K562 (cell line): Measurements from ENCODE around the gene PHACTR3. TPM values are rescaled to one million over a fixed set of nuclear protein-coding genes. Genes with fewer than 3 reads are reported as not detected.

Experiments
- ATAC-seq: fragments of 200-7000 bp; cut with Tn5 transposase; 3 replicates; pipeline ENCODE4 v1.9.1; 2020; ENCODE audit warnings: moderate library complexity
- BruUV-seq: library from RNA; stranded (reverse); fragments of 400-500 nt; replicated peaks from 2 replicates; lab custom pipeline; 2021; lab: Mats Ljungman, UMichigan
- CTCF ChIA-PET: fragments of 300-600 bp; formaldehyde crosslinking; extraction: SDS; loops from one replicate; lab custom pipeline; 2021; ENCODE audit warnings: low intra/inter-chr PET ratio; lab: Yijun Ruan, JAX
- POLR2A ChIA-PET: fragments of 300-600, 350-650 bp; sonication (Branson Sonifier 250); formaldehyde crosslinking; extraction: SDS; loops from one replicate; lab custom pipeline; 2021; ENCODE audit warnings: antibody characterized with exemption, inconsistent platforms; lab: Yijun Ruan, JAX
- DNase-seq, 4 experiments: peaks; one replicate each; pipeline versions ENCODE4 v3.0.0 to v3.0.0-alpha.2; 2011 to 2018; ENCODE audit warnings: low spot score in 3 of 4, mixed read lengths in 3 of 4; ENCODE audit errors: extremely low read depth in 1 of 4
- FAIRE-seq: peaks from 2 replicates; lab custom pipeline; 2011; peaks lifted over from hg19 to GRCh38; lab: Jason Lieb, UNC
- H2AFZ ChIP-seq: 2 replicates; pipeline ENCODE4 v1.6.0; 2011; ENCODE audit warnings: low read depth, low read length, control low read depth, inconsistent platforms
- H3K27ac ChIP-seq: fragments of 200-600 bp; 3 replicates; pipeline ENCODE4 v1.8.0; 2011; ENCODE audit warnings: low read depth, mild to moderate bottlenecking, control low read depth, inconsistent platforms, low read length, moderate library complexity, mixed read lengths; ENCODE audit errors: extremely low read depth
- H3K27me3 ChIP-seq, 2 experiments: fragments of 300-600 bp in 1 of 2; 2 replicates in 1 of 2; 3 replicates in 1 of 2; pipeline versions ENCODE4 v1.6.0 to v1.8.0; 2011; ENCODE audit warnings: inconsistent platforms in 2 of 2, low read length in 2 of 2, mild to moderate bottlenecking in 1 of 2, mixed read lengths in 1 of 2, moderate library complexity in 1 of 2; ENCODE audit not compliant: control insufficient read depth in 2 of 2, insufficient read depth in 2 of 2
- H3K36me3 ChIP-seq: fragments of 300-600 bp; 3 replicates; pipeline ENCODE4 v1.8.0; 2011; ENCODE audit warnings: mild to moderate bottlenecking, low read length, inconsistent platforms; ENCODE audit not compliant: control insufficient read depth, insufficient read depth
- H3K4me1 ChIP-seq, 2 experiments: fragments of 200-600 bp in 1 of 2; replicated peaks in 1 of 2; 2 replicates in 1 of 2; 3 replicates in 1 of 2; pipeline versions ENCODE4 v1.5.1 to v1.8.0; 2011; ENCODE audit warnings: inconsistent platforms in 2 of 2, low read length in 2 of 2, mild to moderate bottlenecking in 1 of 2, mixed read lengths in 1 of 2, moderate library complexity in 1 of 2; ENCODE audit not compliant: control insufficient read depth in 2 of 2, insufficient read depth in 2 of 2
- H3K4me2 ChIP-seq: 2 replicates; pipeline ENCODE4 v1.6.1; 2011; ENCODE audit warnings: low read length, control low read depth, inconsistent platforms, mixed read lengths; ENCODE audit not compliant: insufficient read depth
- H3K4me3 ChIP-seq: fragments of 200-600 bp; sonication (generic), shearing (Covaris generic); 2 replicates; pipeline ENCODE4 v1.5.1; 2016; ENCODE audit warnings: control low read depth, inconsistent platforms
- H3K79me2 ChIP-seq: fragments of 200-600 bp; 3 replicates; pipeline ENCODE4 v1.8.0; 2011; ENCODE audit warnings: low read length, inconsistent platforms; ENCODE audit not compliant: control insufficient read depth, insufficient read depth
- H3K9ac ChIP-seq, 2 experiments: 2 replicates each; pipeline versions ENCODE4 v1.6.0 to v1.6.1; 2011; ENCODE audit warnings: low read depth in 2 of 2, low read length in 2 of 2, control low read depth in 1 of 2, inconsistent platforms in 1 of 2, mild to moderate bottlenecking in 1 of 2, mixed read lengths in 1 of 2; ENCODE audit not compliant: insufficient read depth in 1 of 2
- H3K9me1 ChIP-seq: one replicate; pipeline ENCODE4 v1.6.0; 2011; ENCODE audit warnings: inconsistent platforms, mild to moderate bottlenecking, low read length, moderate library complexity; ENCODE audit not compliant: control insufficient read depth, insufficient read depth
- H3K9me3 ChIP-seq: replicated peaks from 2 replicates; pipeline ENCODE4 v1.5.1; 2011; ENCODE audit warnings: low read depth, low read length, inconsistent platforms; ENCODE audit not compliant: control insufficient read depth, insufficient read depth
- H4K20me1 ChIP-seq: replicated peaks from 2 replicates; pipeline ENCODE4 v1.6.1; 2011; ENCODE audit warnings: low read length, inconsistent platforms, mixed read lengths; ENCODE audit not compliant: control insufficient read depth, insufficient read depth
- EP300 ChIP-seq: IDR thresholded peaks from 2 replicates; pipeline ENCODE4 v1.6.1; 2012; ENCODE audit warnings: low read length, improper control_type of control experiment
- FUS ChIP-seq: fragments of 200-400 bp; formaldehyde crosslinking; optimal IDR thresholded peaks from 2 replicates; pipeline ENCODE3; 2017; ENCODE audit warnings: low read depth, low read length
- GATAD2B ChIP-seq: fragments of 450-650 bp; IDR thresholded peaks from 2 replicates; pipeline ENCODE4 v1.6.1; 2017; ENCODE audit warnings: mild to moderate bottlenecking, borderline replicate concordance
- HDAC3 ChIP-seq: fragments of 450-650 bp; IDR thresholded peaks from 2 replicates; pipeline ENCODE4 v1.6.1; 2018; ENCODE audit warnings: borderline replicate concordance, mild to moderate bottlenecking, moderate library complexity; ENCODE audit not compliant: partially characterized antibody
- HIVEP1 ChIP-seq: fragments of 250-450 bp; sonication (Bioruptor Pico); IDR thresholded peaks from 2 replicates; pipeline ENCODE4 v1.4.0; 2020; ENCODE audit warnings: mild to moderate bottlenecking
- MAFG ChIP-seq: fragments of 450-650 bp; conservative IDR thresholded peaks from 2 replicates; pipeline ENCODE4 v1.6.1; 2016; ENCODE audit warnings: missing genetic modification characterization, missing compliant biosample characterization
- MAX ChIP-seq: sonication (generic); formaldehyde crosslinking; IDR thresholded peaks from 2 replicates; pipeline ENCODE4 v1.9.0; 2022; ENCODE audit warnings: mild to moderate bottlenecking, missing genetic modification reagents
- PHB2 ChIP-seq: fragments of 450-650 bp; IDR thresholded peaks from 2 replicates; pipeline ENCODE4 v1.6.1; 2017; ENCODE audit warnings: low read depth
- PTBP1 ChIP-seq: fragments of 200-400 bp; formaldehyde crosslinking; IDR thresholded peaks from 2 replicates; pipeline ENCODE4 v1.6.1; 2017; ENCODE audit warnings: low read depth, low read length
- RNF2 ChIP-seq: sonication (generic); IDR thresholded peaks from 2 replicates; pipeline ENCODE4 v1.6.1; 2016
- SP1 ChIP-seq: sonication (generic); formaldehyde crosslinking; IDR thresholded peaks from 2 replicates; pipeline ENCODE4 v1.8.1; 2022; ENCODE audit warnings: mild to moderate bottlenecking, missing genetic modification reagents
- STAT5A ChIP-seq: IDR thresholded peaks from 2 replicates; pipeline ENCODE4 v1.6.1; 2012; ENCODE audit warnings: low read length, inconsistent platforms, borderline replicate concordance
- TSC22D4 ChIP-seq: fragments of 450-650 bp; IDR thresholded peaks from 2 replicates; pipeline ENCODE4 v1.6.1; 2016; ENCODE audit warnings: missing genetic modification characterization, missing biosample characterization, control low read depth
- ZC3H11A ChIP-seq: IDR thresholded peaks from 2 replicates; pipeline ENCODE4 v1.6.1; 2012; ENCODE audit warnings: low read depth, low read length, improper control_type of control experiment
- ZNF146 ChIP-seq: IDR thresholded peaks from one replicate; pipeline ENCODE4 v1.6.1; 2018; ENCODE audit warnings: missing compliant biosample characterization; ENCODE audit not compliant: unreplicated experiment
- ZNF384 ChIP-seq: IDR thresholded peaks from 2 replicates; pipeline ENCODE4 v1.6.1; 2012; ENCODE audit warnings: low read depth, low read length, improper control_type of control experiment
- ZNF408 ChIP-seq: fragments of 250-450 bp; sonication (Bioruptor Pico); IDR thresholded peaks from 2 replicates; pipeline ENCODE4 v1.4.0; 2020; ENCODE audit warnings: low read depth, mild to moderate bottlenecking, moderate library complexity
- ZNF431 ChIP-seq: sonication (generic); formaldehyde crosslinking; IDR thresholded peaks from 2 replicates; pipeline ENCODE4 v1.8.0; 2022; ENCODE audit warnings: mild to moderate bottlenecking, missing genetic modification reagents
- ZNF449 ChIP-seq: fragments of 250-450 bp; sonication (Bioruptor Pico); IDR thresholded peaks from 2 replicates; pipeline ENCODE4 v1.8.0; 2022; ENCODE audit warnings: moderate library complexity, mild to moderate bottlenecking, inconsistent platforms
- WGBS: fragments of 100-300 bp; shearing (Covaris generic); methylation state at CpG from one replicate; pipeline ENCODE4 v1.1.6; 2016; ENCODE audit warnings: low coverage, mixed read lengths; ENCODE audit not compliant: insufficient coverage; ENCODE audit errors: missing lambda C conversion rate; 5-methylcytosine and 5-hydroxymethylcytosine counted together
- in situ Hi-C: fragments of 300-500 bp; cut with MboI; formaldehyde crosslinking; loops from 4 replicates; pipeline ENCODE4 v1.15.0; 2018; ENCODE audit warnings: inconsistent platforms, mixed read lengths
- intact Hi-C: fragments of 100-400 bp; cut with micrococcal nuclease; formaldehyde crosslinking; loops from 2 replicates; pipeline ENCODE4 v1.14.2; 2022
- polyA plus RNA-seq, 8 experiments: library from polyadenylated mRNA; depleted of rRNA in 4 of 8; stranded (reverse) in 5 of 8; unstranded in 3 of 8; fragments of >200 nt; fragmentation: Nextera tagmentation in 2 of 8; fragmentation: Illumina TruSeq in 1 of 8; extraction: Ambion mirVana in 2 of 8; extraction: Trizol in 1 of 8; gene quantifications; 2 replicates each; pipeline versions ENCODE4 v1.2.1 to v1.2.3, GENCODE V29; 2011 to 2014; ENCODE audit warnings: inconsistent platforms in 1 of 8, missing spikeins in 1 of 8
- total RNA-seq, 7 experiments: library from RNA; depleted of rRNA in 6 of 7; stranded (reverse); fragments of >200 nt in 6 of 7; fragmentation: Illumina TruSeq in 2 of 7; extraction: Trizol in 2 of 7; gene quantifications; 2 replicates each; pipeline versions ENCODE4 v1.2.1 to v1.2.3, GENCODE V29; 2011 to 2021; ENCODE audit warnings: low replicate concordance in 1 of 7

The PHACTR3 gene
- total and polyA plus RNA-seq, 9 of the 15 experiments (the other 6 are each of a cell fraction or from before 2014, with no cell fraction given), result not detected

- FAIRE-seq, result no peak
- ChIA-PET POLR2A (interaction anchor here (0.5 kb wide), 1 partner anchor 48 kb away, joined by 3 read pairs; no protein-coding TSS in a partner anchor), CTCF (no interaction called here)
Measured at GRCh38 chr20:59564171-59564570, 40.2 kb upstream of the PHACTR3 start.

GRCh38 chr20:59564943-59565342 lies 39.4 kb upstream of the PHACTR3 start:
- Histone ChIP-seq H3K36me3 (no peaks in the 10 kb centered on the region), H3K27me3 (peaks cover 0 to under 1% of the 10 kb centered on the region in 2 experiments; a peak in 1 of 5 replicates), H3K4me3 (no peak overlapping the region), H3K4me1 (no peaks in the 10 kb centered on the region), H3K9me3 (no peaks in the 10 kb centered on the region), H2AFZ (no peak overlapping the region), H3K79me2 (no peaks in the 10 kb centered on the region), H3K9ac (no peak overlapping the region), H3K9me1 (no peaks in the 10 kb centered on the region), H4K20me1 (no peaks in the 10 kb centered on the region), H3K4me2 (no peak overlapping the region), H3K27ac (no peak overlapping the region)
- intact Hi-C loops (no loop called here), in situ Hi-C loops (no loop called here)
- CTCF ChIA-PET, result no interaction called here
- POLR2A ChIA-PET, result no interaction called here
- FAIRE-seq (no peak), DNase-seq (no peak), ATAC-seq (no peak)
- BruUV-seq, result no TSS peak
- 0% methylated on average over 1 of the region's 1 CpG for WGBS
- TF ChIP-seq ZNF146 (CRISPR knock-in tag) (no peak), FUS (no peak), ZNF449 (no peak), MAX (CRISPR knock-in tag) (no peak), TSC22D4 (no peak), HIVEP1 (CRISPR knock-in tag) (no peak), ZNF408 (CRISPR knock-in tag) (no peak), RNF2 (no peak), GATAD2B (no peak), HDAC3 (no peak), SP1 (no peak), ZNF384 (no peak), MAFG (tag) (no peak), ZNF431 (CRISPR knock-in tag) (no peak), PTBP1 (no peak), ZC3H11A (no peak), PHB2 (no peak)

More at GRCh38 chr20:59564171-59564570, 40.2 kb upstream of the PHACTR3 start:
- BruUV-seq, result no TSS peak
- Histone ChIP-seq H3K27ac (no peak overlapping the region), H3K9me1 (no peaks in the 10 kb centered on the region), H3K36me3 (no peaks in the 10 kb centered on the region), H3K27me3 (peaks cover 0 to 8% of the 10 kb centered on the region in 2 experiments; a peak in 2 of 5 replicates), H3K4me1 (no peaks in the 10 kb centered on the region), H4K20me1 (no peaks in the 10 kb centered on the region), H3K79me2 (no peaks in the 10 kb centered on the region), H2AFZ (no peak overlapping the region), H3K9me3 (no peaks in the 10 kb centered on the region), H3K4me3 (no peak overlapping the region), H3K4me2 (no peak overlapping the region), H3K9ac (no peak overlapping the region)
- intact Hi-C loops, result no loop called here
- peak; percentile 42; the same call in 1 of the 3 replicates for ATAC-seq
- in situ Hi-C loops, result no loop called here
- peak in 1 of 4 experiments; percentile 3 for DNase-seq
- TF ChIP-seq EP300 (no peak), STAT5A (no peak)
- under 1% methylated on average over 10 of the region's 12 CpGs for WGBS
